GM12878 (cell line): Measurements from ENCODE around the gene KCTD8. TPM values are rescaled to one million over a fixed set of nuclear protein-coding genes. Genes with fewer than 3 reads are reported as not detected.

Source experiments
- ATAC-seq: fragments of 200-7000 bp; cut with Tn5 transposase; 3 replicates; pipeline ENCODE4 v1.9.1; 2020; ENCODE audit warnings: mild to moderate bottlenecking, moderate library complexity
- BruUV-seq: library from RNA; stranded (reverse); fragments of 400-500 nt; replicated peaks from 2 replicates; lab custom pipeline; 2021; lab: Mats Ljungman, UMichigan
- CTCF ChIA-PET: fragments of 300-600 bp; sonication (Branson Sonifier 250); formaldehyde crosslinking; extraction: SDS; loops from one replicate; lab custom pipeline; 2021; ENCODE audit warnings: inconsistent platforms; lab: Yijun Ruan, JAX
- POLR2A ChIA-PET: fragments of 350-600 bp; formaldehyde crosslinking; extraction: SDS; loops from one replicate; lab custom pipeline; 2021; ENCODE audit warnings: inconsistent platforms; lab: Charles Lee
- RAD21 ChIA-PET: fragments of 300-600 bp; sonication (Branson Sonifier 250); formaldehyde crosslinking; loops from one replicate; lab custom pipeline; 2023; ENCODE audit warnings: antibody characterized with exemption; ENCODE audit not compliant: unreplicated experiment; lab: Charles Lee
- SMC1A ChIA-PET: fragments of 300-600 bp; sonication (Branson Sonifier 250); formaldehyde crosslinking; loops from one replicate; lab custom pipeline; 2023; ENCODE audit not compliant: unreplicated experiment, uncharacterized antibody; lab: Charles Lee
- DNase-seq: peaks from one replicate; pipeline ENCODE4 v3.0.0-alpha.2; 2011; ENCODE audit warnings: low read depth, low spot score
- FAIRE-seq: peaks from 3 replicates; lab custom pipeline; 2011; peaks lifted over from hg19 to GRCh38; lab: Jason Lieb, UNC
- H2AFZ ChIP-seq: 2 replicates; pipeline ENCODE4 v1.6.0; 2011; ENCODE audit warnings: low read depth, low read length, control low read depth; ENCODE audit not compliant: control insufficient read depth
- H3K27ac ChIP-seq: 2 replicates; pipeline ENCODE4 v1.5.1; 2011; ENCODE audit warnings: control low read depth; ENCODE audit not compliant: control insufficient read depth, insufficient read depth
- H3K27me3 ChIP-seq, 2 experiments: replicated peaks in 1 of 2; 2 replicates each; pipeline versions ENCODE4 v1.6.0 to v1.6.1; 2011; ENCODE audit warnings: low read length in 1 of 2; ENCODE audit not compliant: control insufficient read depth in 2 of 2, insufficient read depth in 2 of 2
- H3K36me3 ChIP-seq, 2 experiments: 2 replicates each; pipeline ENCODE4 v1.5.1; 2011; ENCODE audit warnings: low read length in 1 of 2; ENCODE audit not compliant: control insufficient read depth in 2 of 2, insufficient read depth in 2 of 2
- H3K4me1 ChIP-seq: 2 replicates; pipeline ENCODE4 v1.6.1; 2011; ENCODE audit warnings: mild to moderate bottlenecking, low read length, moderate library complexity, mixed read lengths; ENCODE audit not compliant: control insufficient read depth, insufficient read depth
- H3K4me2 ChIP-seq: 2 replicates; pipeline ENCODE4 v1.6.0; 2011; ENCODE audit warnings: control low read depth; ENCODE audit not compliant: control insufficient read depth, insufficient read depth
- H3K4me3 ChIP-seq: fragments of 200-600 bp; sonication (generic); 2 replicates; pipeline ENCODE4 v1.5.1; 2016
- H3K79me2 ChIP-seq: 2 replicates; pipeline ENCODE4 v1.6.0; 2011; ENCODE audit warnings: low read length; ENCODE audit not compliant: control insufficient read depth, insufficient read depth
- H3K9ac ChIP-seq: 2 replicates; pipeline ENCODE4 v1.8.0; 2011; ENCODE audit warnings: low read length, control low read depth, mixed read lengths; ENCODE audit not compliant: control insufficient read depth, insufficient read depth
- H3K9me3 ChIP-seq: replicated peaks from 3 replicates; pipeline ENCODE4 v1.5.1; 2011; ENCODE audit warnings: mild to moderate bottlenecking, low read length; ENCODE audit not compliant: control insufficient read depth, insufficient read depth
- H4K20me1 ChIP-seq: 2 replicates; pipeline ENCODE4 v1.6.0; 2011; ENCODE audit not compliant: control insufficient read depth, insufficient read depth
- CTCF ChIP-seq, 3 experiments: IDR thresholded peaks in 2 of 3; conservative IDR thresholded peaks in 1 of 3; 2 replicates each; pipeline ENCODE4 v1.5.1; 2011; ENCODE audit warnings: low read depth in 3 of 3, low read length in 3 of 3, mild to moderate bottlenecking in 3 of 3, control low read depth in 2 of 3, moderate library complexity in 2 of 3, inconsistent platforms in 1 of 3, mixed read lengths in 1 of 3; ENCODE audit not compliant: control insufficient read depth in 2 of 3, insufficient read depth in 1 of 3; ENCODE audit errors: extremely low read depth in 1 of 3
- EED ChIP-seq: sonication (generic); IDR thresholded peaks from 2 replicates; pipeline ENCODE4 v1.6.1; 2016; ENCODE audit warnings: antibody characterized with exemption, low read depth
- EZH2 ChIP-seq: IDR thresholded peaks from 2 replicates; pipeline ENCODE4 v1.6.1; 2012; ENCODE audit warnings: low read depth, mild to moderate bottlenecking, control low read depth, inconsistent platforms, low read length, borderline replicate concordance; ENCODE audit not compliant: control insufficient read depth
- FOXK2 ChIP-seq: fragments of 450-650 bp; IDR thresholded peaks from 2 replicates; pipeline ENCODE4 v1.6.1; 2017; ENCODE audit warnings: mild to moderate bottlenecking, moderate library complexity
- IKZF1 ChIP-seq: fragments of 450-650 bp; conservative IDR thresholded peaks from 2 replicates; pipeline ENCODE4 v1.6.1; 2017; ENCODE audit warnings: antibody characterized with exemption, mild to moderate bottlenecking
- IRF4 ChIP-seq: IDR thresholded peaks from 2 replicates; pipeline ENCODE4 v1.6.1; 2011; ENCODE audit warnings: low read depth, low read length
- RAD51 ChIP-seq: fragments of 450-650 bp; IDR thresholded peaks from 2 replicates; pipeline ENCODE4 v1.6.1; 2016; ENCODE audit warnings: moderate library complexity, mild to moderate bottlenecking, inconsistent platforms
- SREBF1 ChIP-seq: IDR thresholded peaks from 2 replicates; pipeline ENCODE4 v1.6.1; 2012; ENCODE audit warnings: mild to moderate bottlenecking, low read length
- SUZ12 ChIP-seq: fragments of 200-600 bp; sonication (generic); IDR thresholded peaks from one replicate; pipeline ENCODE4 v1.6.1; 2018; ENCODE audit warnings: antibody characterized with exemption, mild to moderate bottlenecking; ENCODE audit not compliant: unreplicated experiment
- USF2 ChIP-seq: IDR thresholded peaks from 2 replicates; pipeline ENCODE4 v1.6.1; 2011; ENCODE audit warnings: low read depth, low read length, improper control_type of control experiment, borderline replicate concordance
- YY1 ChIP-seq: IDR thresholded peaks from 2 replicates; pipeline ENCODE4 v1.6.1; 2011; ENCODE audit warnings: low read depth, mild to moderate bottlenecking, low read length
- WGBS: methylation state at CpG from one replicate; pipeline ENCODE4 v1.1.6; 2016; ENCODE audit warnings: low lambda C conversion rate; ENCODE audit not compliant: insufficient replicate concordance, insufficient coverage; ENCODE audit errors: missing lambda C conversion rate; 5-methylcytosine and 5-hydroxymethylcytosine counted together
- in situ Hi-C: fragments of 300-500 bp; cut with MboI; formaldehyde crosslinking; loops from 9 replicates; pipeline ENCODE4 v1.14.3; 2018; ENCODE audit warnings: mixed read lengths
- intact Hi-C: fragments of 100-400 bp; cut with micrococcal nuclease; formaldehyde crosslinking; loops from one replicate; pipeline ENCODE4 v1.14.2; 2022; ENCODE audit not compliant: unreplicated experiment
- polyA plus RNA-seq, 11 experiments: library from polyadenylated mRNA; depleted of rRNA in 4 of 11; unstranded in 6 of 11; stranded (reverse) in 5 of 11; fragments of >200 nt; fragmentation: Nextera tagmentation in 4 of 11; fragmentation: Illumina TruSeq in 1 of 11; extraction: Ambion mirVana in 4 of 11; extraction: Trizol in 1 of 11; gene quantifications; 1 replicate in 1 of 11; 2 replicates in 10 of 11; pipeline versions ENCODE4 v1.2.1 to v1.2.3, GENCODE V29; 2011 to 2016; ENCODE audit warnings: inconsistent platforms in 2 of 11, missing spikeins in 2 of 11, low read depth in 1 of 11
- total RNA-seq, 4 experiments: library from RNA; depleted of rRNA in 3 of 4; stranded (reverse); fragments of >200 nt in 3 of 4; fragmentation: Illumina TruSeq in 1 of 4; extraction: Trizol in 1 of 4; gene quantifications; 2 replicates each; pipeline versions ENCODE4 v1.2.1 to v1.2.3, GENCODE V29; 2013 to 2021
- TF ChIP-seq, protein P1 (sequence below): IDR thresholded peaks from 2 replicates; pipeline ENCODE4 v1.6.1; 2012; ENCODE audit warnings: mild to moderate bottlenecking, low read depth, low read length
- TF ChIP-seq, protein P2 (sequence below): fragments of 450-650 bp; IDR thresholded peaks from 2 replicates; pipeline ENCODE4 v1.6.1; 2017; ENCODE audit warnings: mild to moderate bottlenecking, low read depth, inconsistent platforms; ENCODE audit not compliant: poor library complexity, severe bottlenecking

Gene KCTD8
- total and polyA plus RNA-seq, 10 of the 15 experiments (the other 5 are each of a cell fraction or from before 2014, with no cell fraction given): 0.06 TPM; not detected in 9

GRCh38 chr4:44221407-44221806, 227.2 kb downstream of the KCTD8 start:
- Histone ChIP-seq H3K4me3 (no peak overlapping the region), H3K4me2 (no peak overlapping the region), H3K9me3 (no peaks in the 10 kb centered on the region), H3K4me1 (no peaks in the 10 kb centered on the region), H2AFZ (no peak overlapping the region), H3K27ac (no peak overlapping the region), H4K20me1 (no peaks in the 10 kb centered on the region), H3K79me2 (no peaks in the 10 kb centered on the region), H3K36me3 (no peaks in the 10 kb centered on the region), H3K27me3 (no peaks in the 10 kb centered on the region), H3K9ac (no peak overlapping the region)
- ATAC-seq (no peak), DNase-seq (no peak), FAIRE-seq (no peak)
- no peak for TF ChIP-seq FOXK2
- TF ChIP-seq, protein P1, sequence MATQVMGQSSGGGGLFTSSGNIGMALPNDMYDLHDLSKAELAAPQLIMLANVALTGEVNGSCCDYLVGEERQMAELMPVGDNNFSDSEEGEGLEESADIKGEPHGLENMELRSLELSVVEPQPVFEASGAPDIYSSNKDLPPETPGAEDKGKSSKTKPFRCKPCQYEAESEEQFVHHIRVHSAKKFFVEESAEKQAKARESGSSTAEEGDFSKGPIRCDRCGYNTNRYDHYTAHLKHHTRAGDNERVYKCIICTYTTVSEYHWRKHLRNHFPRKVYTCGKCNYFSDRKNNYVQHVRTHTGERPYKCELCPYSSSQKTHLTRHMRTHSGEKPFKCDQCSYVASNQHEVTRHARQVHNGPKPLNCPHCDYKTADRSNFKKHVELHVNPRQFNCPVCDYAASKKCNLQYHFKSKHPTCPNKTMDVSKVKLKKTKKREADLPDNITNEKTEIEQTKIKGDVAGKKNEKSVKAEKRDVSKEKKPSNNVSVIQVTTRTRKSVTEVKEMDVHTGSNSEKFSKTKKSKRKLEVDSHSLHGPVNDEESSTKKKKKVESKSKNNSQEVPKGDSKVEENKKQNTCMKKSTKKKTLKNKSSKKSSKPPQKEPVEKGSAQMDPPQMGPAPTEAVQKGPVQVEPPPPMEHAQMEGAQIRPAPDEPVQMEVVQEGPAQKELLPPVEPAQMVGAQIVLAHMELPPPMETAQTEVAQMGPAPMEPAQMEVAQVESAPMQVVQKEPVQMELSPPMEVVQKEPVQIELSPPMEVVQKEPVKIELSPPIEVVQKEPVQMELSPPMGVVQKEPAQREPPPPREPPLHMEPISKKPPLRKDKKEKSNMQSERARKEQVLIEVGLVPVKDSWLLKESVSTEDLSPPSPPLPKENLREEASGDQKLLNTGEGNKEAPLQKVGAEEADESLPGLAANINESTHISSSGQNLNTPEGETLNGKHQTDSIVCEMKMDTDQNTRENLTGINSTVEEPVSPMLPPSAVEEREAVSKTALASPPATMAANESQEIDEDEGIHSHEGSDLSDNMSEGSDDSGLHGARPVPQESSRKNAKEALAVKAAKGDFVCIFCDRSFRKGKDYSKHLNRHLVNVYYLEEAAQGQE: no peak
- no peak for TF ChIP-seq RAD51
- TF ChIP-seq CTCF (IDR thresholded peaks at IDR 0.05 in 2 of 3, conservative IDR thresholded peaks at IDR 0.05 in 1 of 3; ENCODE audit: control insufficient read depth in 2 of 3, extremely low read depth in 1 of 3, insufficient read depth in 1 of 3, low read depth in 3 of 3, low read length in 3 of 3): no peak
- no peak for TF ChIP-seq SUZ12
- TF ChIP-seq, protein P2, sequence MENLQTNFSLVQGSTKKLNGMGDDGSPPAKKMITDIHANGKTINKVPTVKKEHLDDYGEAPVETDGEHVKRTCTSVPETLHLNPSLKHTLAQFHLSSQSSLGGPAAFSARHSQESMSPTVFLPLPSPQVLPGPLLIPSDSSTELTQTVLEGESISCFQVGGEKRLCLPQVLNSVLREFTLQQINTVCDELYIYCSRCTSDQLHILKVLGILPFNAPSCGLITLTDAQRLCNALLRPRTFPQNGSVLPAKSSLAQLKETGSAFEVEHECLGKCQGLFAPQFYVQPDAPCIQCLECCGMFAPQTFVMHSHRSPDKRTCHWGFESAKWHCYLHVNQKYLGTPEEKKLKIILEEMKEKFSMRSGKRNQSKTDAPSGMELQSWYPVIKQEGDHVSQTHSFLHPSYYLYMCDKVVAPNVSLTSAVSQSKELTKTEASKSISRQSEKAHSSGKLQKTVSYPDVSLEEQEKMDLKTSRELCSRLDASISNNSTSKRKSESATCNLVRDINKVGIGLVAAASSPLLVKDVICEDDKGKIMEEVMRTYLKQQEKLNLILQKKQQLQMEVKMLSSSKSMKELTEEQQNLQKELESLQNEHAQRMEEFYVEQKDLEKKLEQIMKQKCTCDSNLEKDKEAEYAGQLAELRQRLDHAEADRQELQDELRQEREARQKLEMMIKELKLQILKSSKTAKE: no peak
- no peak for TF ChIP-seq USF2
- no peak for TF ChIP-seq IRF4
- no peak for TF ChIP-seq SREBF1
- TF ChIP-seq YY1: no peak
- TF ChIP-seq EZH2: no peak
- TF ChIP-seq EED: no peak
- no peak for TF ChIP-seq IKZF1
- ChIA-PET SMC1A (no interaction called here), RAD21 (no interaction called here), CTCF (no interaction called here), POLR2A (no interaction called here)
- 34% methylated on average over 4 of the region's 4 CpGs for WGBS
- no TSS peak for BruUV-seq
- intact Hi-C loops: no loop called here
- in situ Hi-C loops: no loop called here
